IMR-90 (cell line): ENCODE results near the gene OSTF1. TPM values are rescaled to one million over a fixed set of nuclear protein-coding genes. Genes with fewer than 3 reads are reported as not detected.

ENCODE experiments used
- ATAC-seq: fragments of 200-7000 bp; cut with Tn5 transposase; 2 replicates; pipeline ENCODE4 v1.9.1; 2020; ENCODE audit warnings: low read depth, mild to moderate bottlenecking, moderate library complexity
- BruUV-seq: library from RNA; stranded (reverse); fragments of 400-500 nt; replicated peaks from 2 replicates; lab custom pipeline; 2021; lab: Mats Ljungman, UMichigan
- CTCF ChIA-PET: fragments of 300-600 bp; formaldehyde crosslinking; extraction: SDS; loops from one replicate; lab custom pipeline; 2021; ENCODE audit warnings: antibody characterized with exemption; lab: Yijun Ruan, JAX
- POLR2A ChIA-PET: fragments of 300-600 bp; sonication (Branson Sonifier 250); formaldehyde crosslinking; loops from one replicate; lab custom pipeline; 2022; ENCODE audit warnings: antibody characterized with exemption; ENCODE audit not compliant: unreplicated experiment; lab: Charles Lee
- DNase-seq: peaks from one replicate; pipeline ENCODE4 v3.0.0; 2013
- H2AFZ ChIP-seq: replicated peaks from 2 replicates; pipeline ENCODE3; 2013; ENCODE audit warnings: low read length, mild to moderate bottlenecking; ENCODE audit not compliant: poor library complexity
- H2AK5ac ChIP-seq: 2 replicates; pipeline ENCODE4 v1.6.1; 2013; ENCODE audit warnings: low read depth, low read length, inconsistent platforms
- H2AK9ac ChIP-seq: replicated peaks from 2 replicates; pipeline ENCODE3; 2013; ENCODE audit warnings: mild to moderate bottlenecking, low read depth, low read length, moderate library complexity; ENCODE audit not compliant: poor library complexity
- H2BK120ac ChIP-seq: 2 replicates; pipeline ENCODE4 v1.6.1; 2013; ENCODE audit warnings: low read depth, low read length, inconsistent platforms
- H2BK15ac ChIP-seq: 3 replicates; pipeline ENCODE4 v1.6.1; 2013; ENCODE audit warnings: low read depth, low read length, inconsistent platforms
- H2BK20ac ChIP-seq: 2 replicates; pipeline ENCODE4 v1.6.1; 2013; ENCODE audit warnings: low read depth, mild to moderate bottlenecking, inconsistent platforms, low read length, moderate library complexity
- H2BK5ac ChIP-seq: 2 replicates; pipeline ENCODE4 v1.6.1; 2013; ENCODE audit warnings: mild to moderate bottlenecking, low read depth, low read length, inconsistent platforms; ENCODE audit not compliant: poor library complexity, severe bottlenecking
- H3K14ac ChIP-seq: replicated peaks from 2 replicates; pipeline ENCODE4 v1.6.1; 2013; ENCODE audit warnings: low read depth, low read length, inconsistent platforms
- H3K18ac ChIP-seq: 2 replicates; pipeline ENCODE4 v1.6.1; 2013; ENCODE audit warnings: low read depth, low read length, control low read depth
- H3K23ac ChIP-seq: 2 replicates; pipeline ENCODE4 v1.6.1; 2013; ENCODE audit warnings: low read depth, low read length, inconsistent platforms
- H3K27ac ChIP-seq: 2 replicates; pipeline ENCODE4 v1.5.1; 2013; ENCODE audit warnings: mild to moderate bottlenecking, control low read depth, low read length; ENCODE audit not compliant: insufficient read depth
- H3K27me3 ChIP-seq: 2 replicates; pipeline ENCODE4 v1.6.1; 2013; ENCODE audit warnings: low read length; ENCODE audit not compliant: control insufficient read depth, insufficient read depth
- H3K36me3 ChIP-seq: 2 replicates; pipeline ENCODE4 v1.6.1; 2013; ENCODE audit warnings: low read length, mixed read lengths; ENCODE audit not compliant: control insufficient read depth, insufficient read depth
- H3K4ac ChIP-seq: 2 replicates; pipeline ENCODE4 v1.6.1; 2013; ENCODE audit warnings: low read depth, low read length, inconsistent platforms
- H3K4me1 ChIP-seq: 2 replicates; pipeline ENCODE4 v1.6.1; 2013; ENCODE audit warnings: low read length, mixed read lengths; ENCODE audit not compliant: control insufficient read depth, insufficient read depth
- H3K4me2 ChIP-seq: 2 replicates; pipeline ENCODE4 v1.6.1; 2013; ENCODE audit warnings: low read depth, mild to moderate bottlenecking, control low read depth, low read length, moderate library complexity
- H3K4me3 ChIP-seq: 2 replicates; pipeline ENCODE4 v1.5.1; 2013; ENCODE audit warnings: low read depth, mild to moderate bottlenecking, control low read depth, low read length, moderate library complexity; ENCODE audit not compliant: insufficient read depth
- H3K56ac ChIP-seq: 2 replicates; pipeline ENCODE4 v1.6.1; 2013; ENCODE audit warnings: low read length, inconsistent platforms; ENCODE audit not compliant: insufficient read depth; ENCODE audit errors: extremely low read depth
- H3K79me1 ChIP-seq, 2 experiments: 2 replicates each; pipeline ENCODE4 v1.6.1; 2013; ENCODE audit warnings: low read length in 2 of 2, inconsistent platforms in 1 of 2, low read depth in 1 of 2
- H3K9ac ChIP-seq: 2 replicates; pipeline ENCODE4 v1.6.1; 2013; ENCODE audit warnings: low read depth, low read length, control low read depth
- H3K9me1 ChIP-seq: 2 replicates; pipeline ENCODE4 v1.6.1; 2013; ENCODE audit warnings: low read length, inconsistent platforms; ENCODE audit not compliant: insufficient read depth
- H3K9me3 ChIP-seq: 2 replicates; pipeline ENCODE4 v1.6.1; 2013; ENCODE audit warnings: low read length; ENCODE audit not compliant: control insufficient read depth, insufficient read depth
- H4K20me1 ChIP-seq: 2 replicates; pipeline ENCODE4 v1.6.1; 2013; ENCODE audit warnings: low read length, inconsistent platforms; ENCODE audit not compliant: insufficient read depth
- H4K5ac ChIP-seq: 2 replicates; pipeline ENCODE4 v1.6.1; 2013; ENCODE audit warnings: mild to moderate bottlenecking, low read depth, low read length, control low read depth
- H4K8ac ChIP-seq, 2 experiments: 2 replicates each; pipeline ENCODE4 v1.6.1; 2013; ENCODE audit warnings: low read depth in 2 of 2, low read length in 2 of 2, control low read depth in 1 of 2, inconsistent platforms in 1 of 2
- H4K91ac ChIP-seq: 2 replicates; pipeline ENCODE4 v1.6.1; 2013; ENCODE audit warnings: low read depth, low read length, inconsistent platforms; ENCODE audit not compliant: insufficient read depth
- BHLHE40 ChIP-seq: fragments of 150-350 bp; IDR thresholded peaks from 2 replicates; pipeline ENCODE4 v1.6.1; 2016; ENCODE audit warnings: mild to moderate bottlenecking, low read depth, low read length
- CEBPB ChIP-seq: IDR thresholded peaks from 2 replicates; pipeline ENCODE4 v1.6.1; 2012; ENCODE audit warnings: low read depth, low read length, improper control_type of control experiment
- ELK1 ChIP-seq: fragments of 150-350 bp; IDR thresholded peaks from 2 replicates; pipeline ENCODE4 v1.6.1; 2016; ENCODE audit warnings: low read depth, mild to moderate bottlenecking, low read length, moderate library complexity, borderline replicate concordance
- MAFK ChIP-seq: IDR thresholded peaks from 2 replicates; pipeline ENCODE4 v1.6.1; 2012; ENCODE audit warnings: low read depth, low read length, improper control_type of control experiment
- MXI1 ChIP-seq: IDR thresholded peaks from 2 replicates; pipeline ENCODE4 v1.6.1; 2012; ENCODE audit warnings: low read depth, mild to moderate bottlenecking, low read length, moderate library complexity, borderline replicate concordance
- NFE2L2 ChIP-seq: fragments of 150-350 bp; IDR thresholded peaks from 2 replicates; pipeline ENCODE4 v1.6.1; 2016; ENCODE audit warnings: low read depth, mild to moderate bottlenecking, low read length
- POLR2A ChIP-seq: IDR thresholded peaks from 2 replicates; pipeline ENCODE4 v1.6.1; 2012; ENCODE audit warnings: mild to moderate bottlenecking, low read depth, low read length
- RAD21 ChIP-seq: IDR thresholded peaks from 2 replicates; pipeline ENCODE4 v1.6.1; 2012; ENCODE audit warnings: low read length, improper control_type of control experiment
- RCOR1 ChIP-seq: IDR thresholded peaks from 2 replicates; pipeline ENCODE4 v1.6.1; 2012; ENCODE audit warnings: mild to moderate bottlenecking, low read length, improper control_type of control experiment; ENCODE audit not compliant: insufficient replicate concordance
- RFX5 ChIP-seq: IDR thresholded peaks from 2 replicates; pipeline ENCODE4 v1.8.0; 2012; ENCODE audit warnings: low read depth, mild to moderate bottlenecking, low read length, moderate library complexity
- SMC3 ChIP-seq: fragments of 150-350 bp; IDR thresholded peaks from 2 replicates; pipeline ENCODE4 v1.6.1; 2016; ENCODE audit warnings: low read depth, mild to moderate bottlenecking, antibody characterized with exemption, low read length, moderate library complexity
- WGBS, 2 experiments: methylation state at CpG; one replicate each; pipeline versions ENCODE4 v1.1.5 to v1.1.7; 2013; ENCODE audit warnings: missing lambda C conversion rate in 2 of 2; ENCODE audit not compliant: insufficient read length in 1 of 2; ENCODE audit errors: extremely low coverage in 2 of 2; 5-methylcytosine and 5-hydroxymethylcytosine counted together
- dilution Hi-C: fragments of 300-500 bp; cut with HindIII; formaldehyde crosslinking; loops from one replicate; pipeline ENCODE4 v1.14.3; 2018; ENCODE audit warnings: low sequenced_read_pairs; ENCODE audit not compliant: unreplicated experiment
- in situ Hi-C: fragments of 300-500 bp; cut with MboI; formaldehyde crosslinking; loops from 3 replicates; pipeline ENCODE4 v1.14.3; 2019; ENCODE audit warnings: low sequenced_read_pairs, inconsistent platforms, mixed read lengths
- intact Hi-C: fragments of 100-400 bp; cut with micrococcal nuclease; formaldehyde crosslinking; loops from 2 replicates; pipeline ENCODE4 v1.10.0; 2022
- polyA plus RNA-seq, 3 experiments: library from polyadenylated mRNA; depleted of rRNA; stranded (reverse); fragments of >200 nt; gene quantifications; 2 replicates each; pipeline ENCODE4 v1.2.3, GENCODE V29; 2012; ENCODE audit warnings: low replicate concordance in 1 of 3
- total RNA-seq: library from RNA; depleted of rRNA; stranded (reverse); fragments of >200 nt; gene quantifications from 2 replicates; pipeline ENCODE4 v1.2.3, GENCODE V29; 2012

The OSTF1 gene
- total and polyA plus RNA-seq, 2 of the 4 experiments (the other 2 are of a cell fraction), result 17.1 to 41.6 TPM

GRCh38 chr9:75104607-75105006 is 16.3 kb downstream of the OSTF1 start:
- Histone ChIP-seq H3K27me3 (no peaks in the 10 kb centered on the region), H3K36me3 (no peaks in the 10 kb centered on the region), H3K4me1 (peaks cover 4% of the 10 kb centered on the region; the same call in 1 of the 2 replicates), H2BK20ac (no peak overlapping the region), H4K20me1 (no peaks in the 10 kb centered on the region), H3K9me3 (no peaks in the 10 kb centered on the region), H3K4ac (no peak overlapping the region), H3K27ac (no peak overlapping the region), H3K9me1 (peaks cover 4% of the 10 kb centered on the region; the same call in 1 of the 2 replicates), H2AK5ac (no peak overlapping the region), H2AFZ (no peak overlapping the region), H3K23ac (no peak overlapping the region), H2BK15ac (no peak overlapping the region), H4K5ac (no peak overlapping the region), H3K9ac (no peak overlapping the region), H2BK120ac (no peak overlapping the region), H3K18ac (no peak overlapping the region), H2AK9ac (no peak overlapping the region), H4K91ac (no peak overlapping the region), H3K56ac (no peak overlapping the region), H3K14ac (no peak overlapping the region), H3K4me3 (no peak overlapping the region), H4K8ac (no peak overlapping the region), H2BK5ac (no peak overlapping the region), H3K4me2 (no peak overlapping the region), H3K79me1 (peaks cover 9 to 43% of the 10 kb centered on the region in 2 experiments)
- DNase-seq (no peak), ATAC-seq (no peak)
- ChIA-PET CTCF (no interaction called here), POLR2A (no interaction called here)
- no TSS peak for BruUV-seq
- intact Hi-C loops (loop anchor here (5.0 kb wide), 1 partner anchor 43 kb away; no protein-coding TSS in a partner anchor), in situ Hi-C loops (no loop called here), dilution Hi-C loops (no loop called here)
- TF ChIP-seq SMC3, result no peak
- TF ChIP-seq RCOR1, result no peak
- no peak for TF ChIP-seq BHLHE40
- TF ChIP-seq RFX5, result no peak
- TF ChIP-seq MAFK, result no peak
- TF ChIP-seq CEBPB, result no peak
- no peak for TF ChIP-seq RAD21
- no peak for TF ChIP-seq NFE2L2
- no peak for TF ChIP-seq MXI1
- TF ChIP-seq POLR2A, result no peak
- TF ChIP-seq ELK1, result no peak
- 83% methylated on average over 2 of the region's 3 CpGs; no CpG with 5 or more reads in 1 of the 2 experiments for WGBS, 2 experiments
